ENCODE results near the gene LRRK2. TPM values are rescaled to one million over a fixed set of nuclear protein-coding genes. Genes with fewer than 3 reads are reported as not detected.
A peak's percentile ranks its signal among the peaks of the same experiment; 100 is the strongest.

Gene LRRK2
- total and polyA plus RNA-seq, 10 of the 15 experiments (the other 5 are each of a cell fraction or from before 2014, with no cell fraction given): 0.80 to 32.6 (median 1.4) TPM

GRCh38 chr12:40225984-40226602, 1.3 kb downstream of the LRRK2 start (continued):
- TF ChIP-seq TARDBP (IDR thresholded peaks at IDR 0.05; ENCODE audit: borderline replicate concordance): no peak
- TF ChIP-seq SMC3 (IDR thresholded peaks at IDR 0.05; ENCODE audit: borderline replicate concordance, low read length): no peak
- peak; percentile 87 for TF ChIP-seq MEF2B (IDR thresholded peaks at IDR 0.05; ENCODE audit: partially characterized antibody, poor library complexity, severe bottlenecking)
- no peak for TF ChIP-seq MYC (IDR thresholded peaks at IDR 0.05; ENCODE audit: insufficient read depth, insufficient read length, insufficient replicate concordance, low read length, severe bottlenecking)
- TF ChIP-seq, protein P1, sequence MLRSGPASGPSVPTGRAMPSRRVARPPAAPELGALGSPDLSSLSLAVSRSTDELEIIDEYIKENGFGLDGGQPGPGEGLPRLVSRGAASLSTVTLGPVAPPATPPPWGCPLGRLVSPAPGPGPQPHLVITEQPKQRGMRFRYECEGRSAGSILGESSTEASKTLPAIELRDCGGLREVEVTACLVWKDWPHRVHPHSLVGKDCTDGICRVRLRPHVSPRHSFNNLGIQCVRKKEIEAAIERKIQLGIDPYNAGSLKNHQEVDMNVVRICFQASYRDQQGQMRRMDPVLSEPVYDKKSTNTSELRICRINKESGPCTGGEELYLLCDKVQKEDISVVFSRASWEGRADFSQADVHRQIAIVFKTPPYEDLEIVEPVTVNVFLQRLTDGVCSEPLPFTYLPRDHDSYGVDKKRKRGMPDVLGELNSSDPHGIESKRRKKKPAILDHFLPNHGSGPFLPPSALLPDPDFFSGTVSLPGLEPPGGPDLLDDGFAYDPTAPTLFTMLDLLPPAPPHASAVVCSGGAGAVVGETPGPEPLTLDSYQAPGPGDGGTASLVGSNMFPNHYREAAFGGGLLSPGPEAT (IDR thresholded peaks at IDR 0.05; ENCODE audit: low read depth): peak; percentile 77; the same call in 1 of the 2 replicates
- TF ChIP-seq NFYB (IDR thresholded peaks at IDR 0.05; ENCODE audit: insufficient read depth, low read depth, low read length): no peak
- no peak for TF ChIP-seq HCFC1 (IDR thresholded peaks at IDR 0.05; ENCODE audit: low read length)
- no peak for TF ChIP-seq TCF12 (IDR thresholded peaks at IDR 0.05; ENCODE audit: low read depth, low read length)
- TF ChIP-seq, protein P2, sequence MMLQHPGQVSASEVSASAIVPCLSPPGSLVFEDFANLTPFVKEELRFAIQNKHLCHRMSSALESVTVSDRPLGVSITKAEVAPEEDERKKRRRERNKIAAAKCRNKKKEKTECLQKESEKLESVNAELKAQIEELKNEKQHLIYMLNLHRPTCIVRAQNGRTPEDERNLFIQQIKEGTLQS (IDR thresholded peaks at IDR 0.05; ENCODE audit: borderline replicate concordance, extremely low read depth, low read depth, low read length): no peak
- peak; percentile 84 for TF ChIP-seq NR2F1 (conservative IDR thresholded peaks at IDR 0.05)
- peak in 1 of 2 experiments; percentile 57; a peak in 1 of 4 replicates for TF ChIP-seq ETV6 (conservative IDR thresholded peaks at IDR 0.05 in 1 of 2, IDR thresholded peaks at IDR 0.05 in 1 of 2; ENCODE audit: borderline replicate concordance in 1 of 2, low read depth in 1 of 2)
- no peak for TF ChIP-seq FOS (IDR thresholded peaks at IDR 0.05; ENCODE audit: borderline replicate concordance, extremely low read depth, insufficient read length)
- peak; percentile 86 for TF ChIP-seq NFIC (IDR thresholded peaks at IDR 0.05; ENCODE audit: low read depth, low read length)
- 0 out of 2 replicates have a peak, but pooled peaks have one; percentile 50 for TF ChIP-seq NBN (IDR thresholded peaks at IDR 0.05)
- no peak for TF ChIP-seq NR2C1 (IDR thresholded peaks at IDR 0.05)
- TF ChIP-seq, protein P3, sequence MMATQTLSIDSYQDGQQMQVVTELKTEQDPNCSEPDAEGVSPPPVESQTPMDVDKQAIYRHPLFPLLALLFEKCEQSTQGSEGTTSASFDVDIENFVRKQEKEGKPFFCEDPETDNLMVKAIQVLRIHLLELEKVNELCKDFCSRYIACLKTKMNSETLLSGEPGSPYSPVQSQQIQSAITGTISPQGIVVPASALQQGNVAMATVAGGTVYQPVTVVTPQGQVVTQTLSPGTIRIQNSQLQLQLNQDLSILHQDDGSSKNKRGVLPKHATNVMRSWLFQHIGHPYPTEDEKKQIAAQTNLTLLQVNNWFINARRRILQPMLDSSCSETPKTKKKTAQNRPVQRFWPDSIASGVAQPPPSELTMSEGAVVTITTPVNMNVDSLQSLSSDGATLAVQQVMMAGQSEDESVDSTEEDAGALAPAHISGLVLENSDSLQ (IDR thresholded peaks at IDR 0.05): peak; percentile 95
- TF ChIP-seq IKZF2 (IDR thresholded peaks at IDR 0.05): peak; percentile 86 to 91
- TF ChIP-seq RCOR1 (conservative IDR thresholded peaks at IDR 0.05; ENCODE audit: low read depth, low read length): peak; percentile 86; the same call in 1 of the 2 replicates
- peak; percentile 90 for TF ChIP-seq IRF4 (IDR thresholded peaks at IDR 0.05; ENCODE audit: low read depth, low read length)
- no peak for TF ChIP-seq EED (IDR thresholded peaks at IDR 0.05; ENCODE audit: low read depth)
- TF ChIP-seq HSF1 (IDR thresholded peaks at IDR 0.05; ENCODE audit: low read depth, low read length): no peak
- peak; percentile 27 for TF ChIP-seq BCL3 (IDR thresholded peaks at IDR 0.05; ENCODE audit: borderline replicate concordance, insufficient read depth, low read depth, low read length, poor library complexity, severe bottlenecking)
